SU-DHL-6 (cell line): ENCODE results near the gene SMIM43.

Experiments
- H2AFZ ChIP-seq: fragments of 200-600 bp; sonication (generic); 2 replicates; pipeline ENCODE4 v1.6.1; 2014; ENCODE audit warnings: low read depth, mild to moderate bottlenecking, moderate library complexity, mixed read lengths, antibody characterized with exemption, low read length; ENCODE audit not compliant: severe bottlenecking
- H3F3A ChIP-seq: fragments of 200-600 bp; shearing (Covaris generic); 2 replicates; pipeline ENCODE4 v1.6.0; 2016; ENCODE audit warnings: antibody characterized with exemption, mild to moderate bottlenecking; ENCODE audit not compliant: insufficient read depth
- H3K27ac ChIP-seq: fragments of 200-600 bp; sonication (generic); 2 replicates; pipeline ENCODE4 v1.5.1; 2016; ENCODE audit warnings: low read depth, mild to moderate bottlenecking, low read length, moderate library complexity, mixed read lengths
- H3K27me3 ChIP-seq: fragments of 200-600 bp; sonication (generic), shearing (Covaris generic); 2 replicates; pipeline ENCODE4 v1.6.0; 2014; ENCODE audit warnings: mild to moderate bottlenecking, low read length
- H3K36me3 ChIP-seq: fragments of 200-600 bp; sonication (generic); 2 replicates; pipeline ENCODE4 v1.6.1; 2014; ENCODE audit warnings: mild to moderate bottlenecking, low read length, mixed read lengths
- H3K4me2 ChIP-seq: fragments of 300-600, 200-600 bp; shearing (Covaris generic), sonication (generic); 2 replicates; pipeline ENCODE4 v1.6.0; 2014; ENCODE audit warnings: low read length, low read depth, mild to moderate bottlenecking; ENCODE audit not compliant: poor library complexity, severe bottlenecking
- H3K4me3 ChIP-seq: fragments of 200-600 bp; sonication (generic); 2 replicates; pipeline ENCODE4 v1.5.1; 2014; ENCODE audit warnings: antibody characterized with exemption, low read length, mild to moderate bottlenecking, mixed read lengths; ENCODE audit not compliant: insufficient read depth, poor library complexity, severe bottlenecking
- H3K79me2 ChIP-seq: fragments of 200-600 bp; sonication (generic); 2 replicates; pipeline ENCODE4 v1.6.1; 2014; ENCODE audit warnings: mild to moderate bottlenecking, low read length, moderate library complexity; ENCODE audit not compliant: insufficient read depth
- H3K9ac ChIP-seq: fragments of 200-600 bp; sonication (generic); 2 replicates; pipeline ENCODE4 v1.7.0; 2014; ENCODE audit warnings: mild to moderate bottlenecking, low read length
- H3K9me2 ChIP-seq: fragments of 200-600 bp; sonication (generic); replicated peaks from 2 replicates; pipeline ENCODE4 v1.6.1; 2014; ENCODE audit warnings: low read length; ENCODE audit not compliant: insufficient read depth
- H3K9me3 ChIP-seq: fragments of 200-600 bp; sonication (generic); 2 replicates; pipeline ENCODE4 v1.6.1; 2014; ENCODE audit warnings: low read length, mixed read lengths; ENCODE audit not compliant: insufficient read depth
- H4K20me1 ChIP-seq: fragments of 200-600 bp; sonication (generic); 2 replicates; pipeline ENCODE4 v1.6.1; 2014; ENCODE audit warnings: low read depth, mild to moderate bottlenecking, antibody characterized with exemption, low read length, moderate library complexity, mixed read lengths
- CTCF ChIP-seq: fragments of 200-600 bp; sonication (generic); IDR thresholded peaks from one replicate; pipeline ENCODE4 v1.5.1; 2017; ENCODE audit warnings: antibody characterized with exemption, mild to moderate bottlenecking, low read length, moderate library complexity; ENCODE audit not compliant: insufficient read depth, poor library complexity, severe bottlenecking
- EZH2phosphoT487 ChIP-seq: fragments of 200-600 bp; sonication (generic), shearing (Covaris generic); conservative IDR thresholded peaks from 2 replicates; pipeline ENCODE4 v1.6.1; 2018; ENCODE audit warnings: mild to moderate bottlenecking, antibody characterized with exemption, low read length, moderate library complexity, mixed read lengths

Gene SMIM43

GRCh38 chr4:121789455-121789854 lies 24.5 kb upstream of the SMIM43 start:
- H3K9me3 ChIP-seq = no peaks in the 10 kb centered on the region

DNA sequence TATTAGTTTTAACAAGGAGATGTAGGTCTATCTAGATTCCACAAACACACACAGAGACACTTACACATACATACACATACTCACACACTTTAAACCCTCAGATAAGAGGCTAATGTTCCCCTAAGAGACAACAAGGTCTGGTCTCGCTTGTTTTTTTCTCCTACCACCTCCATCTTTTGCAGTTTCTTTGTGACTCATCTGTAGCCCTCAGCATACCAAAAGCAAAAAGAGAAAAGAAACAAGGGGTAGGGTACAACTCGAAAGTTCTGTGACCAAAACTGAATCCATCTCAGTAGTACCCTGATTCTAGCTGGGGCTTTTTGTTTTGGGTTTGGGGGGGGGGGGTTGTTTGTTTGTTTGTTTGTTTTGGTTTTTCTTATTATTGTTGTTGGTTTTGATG lies 23.9 kb upstream of the SMIM43 start:
- no peaks in the 10 kb centered on the region for H3K9me2 ChIP-seq
- H3K9ac ChIP-seq = no peak overlapping the region
- H4K20me1 ChIP-seq = no peaks in the 10 kb centered on the region
- TF ChIP-seq CTCF (no peak), EZH2phosphoT487 (no peak)
- H3K36me3 ChIP-seq = no peaks in the 10 kb centered on the region
- no peak overlapping the region for H3K4me2 ChIP-seq
- H3K4me3 ChIP-seq = no peak overlapping the region
- no peak overlapping the region for H2AFZ ChIP-seq
- no peak overlapping the region for H3K27ac ChIP-seq
- H3K79me2 ChIP-seq = no peaks in the 10 kb centered on the region
- H3F3A ChIP-seq = no peaks in the 10 kb centered on the region
- no peaks in the 10 kb centered on the region for H3K9me3 ChIP-seq
- H3K27me3 ChIP-seq = no peaks in the 10 kb centered on the region

More at GRCh38 chr4:121789455-121789854, 24.5 kb upstream of the SMIM43 start:
- Histone ChIP-seq H3K9ac (no peak overlapping the region), H3K4me2 (no peak overlapping the region), H2AFZ (no peak overlapping the region), H3K27me3 (no peaks in the 10 kb centered on the region), H3K27ac (no peak overlapping the region), H3K79me2 (no peaks in the 10 kb centered on the region), H3K4me3 (no peak overlapping the region), H3K36me3 (no peaks in the 10 kb centered on the region), H3K9me2 (no peaks in the 10 kb centered on the region), H4K20me1 (no peaks in the 10 kb centered on the region), H3F3A (no peaks in the 10 kb centered on the region)
- TF ChIP-seq CTCF = no peak
- no peak for TF ChIP-seq EZH2phosphoT487

DNA sequence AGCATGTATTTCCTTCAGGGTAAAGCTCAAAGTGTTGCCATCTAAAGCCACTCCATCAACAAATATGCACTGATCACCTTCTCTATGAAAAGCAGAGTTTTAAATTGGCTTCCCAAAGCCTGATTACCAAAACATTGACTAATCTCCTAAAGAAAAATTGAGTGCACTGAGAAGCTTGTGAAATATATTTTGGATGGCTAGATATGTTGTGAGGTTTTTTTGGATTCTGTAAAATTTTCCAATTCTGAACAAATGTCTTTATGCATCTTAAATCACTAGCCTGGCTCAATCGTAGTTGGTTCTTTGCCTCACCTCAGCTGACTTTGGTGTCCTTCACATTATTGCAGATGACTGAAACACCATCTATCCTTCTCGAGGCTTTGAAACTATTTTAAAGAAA lies 21.3 kb upstream of the SMIM43 start:
- Histone ChIP-seq H4K20me1 (no peaks in the 10 kb centered on the region), H3K9me3 (no peaks in the 10 kb centered on the region), H3K4me2 (no peak overlapping the region), H3K27ac (no peak overlapping the region), H3K36me3 (no peaks in the 10 kb centered on the region), H3K79me2 (no peaks in the 10 kb centered on the region), H3K4me3 (no peak overlapping the region), H3F3A (no peaks in the 10 kb centered on the region), H3K27me3 (no peaks in the 10 kb centered on the region), H2AFZ (no peak overlapping the region), H3K9ac (no peak overlapping the region), H3K9me2 (no peaks in the 10 kb centered on the region)
- TF ChIP-seq EZH2phosphoT487 (no peak), CTCF (no peak)
